ENCODE measurements around the gene SLC12A5.
A peak's percentile ranks its signal among the peaks of the same experiment; 100 is the strongest.

The SLC12A5 gene

DNA sequence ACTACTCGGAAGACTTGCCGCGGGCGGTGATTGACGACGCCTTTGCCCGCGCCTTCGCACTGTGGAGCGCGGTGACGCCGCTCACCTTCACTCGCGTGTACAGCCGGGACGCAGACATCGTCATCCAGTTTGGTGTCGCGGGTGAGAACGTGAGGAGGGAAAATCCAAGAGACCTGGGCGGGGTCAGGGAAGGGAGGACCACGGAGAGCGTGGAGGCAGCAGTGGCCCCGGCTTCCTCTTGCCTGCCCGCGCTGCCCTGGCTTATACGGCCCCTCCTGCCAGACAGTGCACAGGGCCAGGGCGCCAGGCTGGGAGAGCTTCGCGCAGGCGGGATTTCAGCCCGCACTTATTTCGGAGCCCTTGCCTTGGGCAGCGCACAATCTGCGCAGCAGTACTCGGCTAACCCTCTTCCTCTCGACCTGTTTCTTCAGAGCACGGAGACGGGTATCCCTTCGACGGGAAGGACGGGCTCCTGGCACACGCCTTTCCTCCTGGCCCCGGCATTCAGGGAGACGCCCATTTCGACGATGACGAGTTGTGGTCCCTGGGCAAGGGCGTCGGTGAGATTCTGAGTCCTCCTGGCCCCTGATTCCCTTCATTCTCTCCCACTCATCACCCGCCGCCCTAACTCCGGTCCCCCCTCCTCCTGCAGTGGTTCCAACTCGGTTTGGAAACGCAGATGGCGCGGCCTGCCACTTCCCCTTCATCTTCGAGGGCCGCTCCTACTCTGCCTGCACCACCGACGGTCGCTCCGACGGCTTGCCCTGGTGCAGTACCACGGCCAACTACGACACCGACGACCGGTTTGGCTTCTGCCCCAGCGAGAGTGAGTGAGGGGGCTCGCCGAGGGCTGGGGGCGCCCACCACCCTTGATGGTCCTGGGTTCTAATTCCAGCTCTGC, 18.3 kb upstream of the SLC12A5 start:
- Histone ChIP-seq H3K27ac (ENCODE audit: low read depth, low read length) (no peak overlapping the region), H3K36me3 (ENCODE audit: control insufficient read depth, insufficient read depth, low read length) (no peaks in the 10 kb centered on the region), H3K27me3 (ENCODE audit: control insufficient read depth, insufficient read depth, low read length) (peaks cover 28% of the 10 kb centered on the region), H3K4me3 (ENCODE audit: low read length) (peak overlapping the region; percentile 18), H3K9ac (ENCODE audit: low read length) (no peak overlapping the region), H3K4me1 (ENCODE audit: control insufficient read depth, insufficient read depth, low read length) (no peaks in the 10 kb centered on the region)

DNA sequence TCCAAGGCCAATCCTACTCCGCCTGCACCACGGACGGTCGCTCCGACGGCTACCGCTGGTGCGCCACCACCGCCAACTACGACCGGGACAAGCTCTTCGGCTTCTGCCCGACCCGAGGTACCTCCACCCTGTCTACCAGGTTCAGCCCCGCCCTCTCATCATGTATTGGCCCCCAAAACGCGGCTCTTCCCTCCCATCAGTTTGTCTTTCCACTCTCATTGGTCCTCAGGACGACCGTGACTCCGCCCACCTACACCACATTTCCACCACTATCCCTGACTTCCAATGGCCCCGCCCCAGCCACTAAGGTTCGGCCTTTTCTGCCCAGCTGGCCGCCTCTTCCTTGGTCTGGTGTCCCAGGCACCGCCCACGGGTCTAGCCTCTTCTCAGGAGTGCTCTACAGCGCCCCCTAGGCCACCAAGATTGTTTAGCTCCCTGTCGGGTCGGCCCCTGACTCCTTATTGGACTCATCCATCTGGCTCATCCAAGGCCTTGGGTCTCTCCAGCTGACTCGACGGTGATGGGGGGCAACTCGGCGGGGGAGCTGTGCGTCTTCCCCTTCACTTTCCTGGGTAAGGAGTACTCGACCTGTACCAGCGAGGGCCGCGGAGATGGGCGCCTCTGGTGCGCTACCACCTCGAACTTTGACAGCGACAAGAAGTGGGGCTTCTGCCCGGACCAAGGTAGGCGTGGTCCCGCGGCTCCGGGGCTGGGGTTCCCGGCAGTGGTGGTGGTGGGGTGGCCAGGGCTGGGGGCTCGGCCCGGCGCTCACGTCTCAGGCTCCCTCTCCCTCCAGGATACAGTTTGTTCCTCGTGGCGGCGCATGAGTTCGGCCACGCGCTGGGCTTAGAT, 17.2 kb upstream of the SLC12A5 start:
- no peaks in the 10 kb centered on the region for H3K36me3 ChIP-seq (ENCODE audit: control insufficient read depth, insufficient read depth, low read length)
- peaks cover 28% of the 10 kb centered on the region for H3K27me3 ChIP-seq (ENCODE audit: control insufficient read depth, insufficient read depth, low read length)
- no peak overlapping the region for H3K4me3 ChIP-seq (ENCODE audit: low read length)
- H3K27ac ChIP-seq (ENCODE audit: low read depth, low read length), result no peak overlapping the region
- H3K9ac ChIP-seq (ENCODE audit: low read length), result no peak overlapping the region
- no peaks in the 10 kb centered on the region for H3K4me1 ChIP-seq (ENCODE audit: control insufficient read depth, insufficient read depth, low read length)

DNA sequence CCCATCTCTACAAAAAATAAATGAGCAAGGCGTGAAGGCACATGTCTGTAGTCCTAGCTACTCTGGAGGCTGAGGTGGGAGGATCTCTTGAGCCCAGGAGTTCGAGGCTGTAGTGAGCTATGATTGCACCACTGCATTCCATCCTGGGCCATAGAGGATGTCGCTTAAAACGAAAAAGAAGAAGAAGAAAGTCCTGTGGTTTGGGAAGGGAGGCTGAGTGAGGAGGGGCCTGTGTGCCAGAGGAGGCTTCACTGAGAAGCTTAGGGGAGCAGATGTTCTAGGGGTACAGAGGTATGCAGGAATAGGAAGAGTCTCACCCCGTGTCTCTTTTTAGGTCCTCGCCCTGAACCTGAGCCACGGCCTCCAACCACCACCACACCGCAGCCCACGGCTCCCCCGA, 16.1 kb upstream of the SLC12A5 start:
- Histone ChIP-seq H3K27me3 (ENCODE audit: control insufficient read depth, insufficient read depth, low read length) (peaks cover 28% of the 10 kb centered on the region), H3K4me3 (ENCODE audit: low read length) (no peak overlapping the region), H3K36me3 (ENCODE audit: control insufficient read depth, insufficient read depth, low read length) (no peaks in the 10 kb centered on the region), H3K27ac (ENCODE audit: low read depth, low read length) (no peak overlapping the region), H3K4me1 (ENCODE audit: control insufficient read depth, insufficient read depth, low read length) (no peaks in the 10 kb centered on the region), H3K9ac (ENCODE audit: low read length) (no peak overlapping the region)

DNA sequence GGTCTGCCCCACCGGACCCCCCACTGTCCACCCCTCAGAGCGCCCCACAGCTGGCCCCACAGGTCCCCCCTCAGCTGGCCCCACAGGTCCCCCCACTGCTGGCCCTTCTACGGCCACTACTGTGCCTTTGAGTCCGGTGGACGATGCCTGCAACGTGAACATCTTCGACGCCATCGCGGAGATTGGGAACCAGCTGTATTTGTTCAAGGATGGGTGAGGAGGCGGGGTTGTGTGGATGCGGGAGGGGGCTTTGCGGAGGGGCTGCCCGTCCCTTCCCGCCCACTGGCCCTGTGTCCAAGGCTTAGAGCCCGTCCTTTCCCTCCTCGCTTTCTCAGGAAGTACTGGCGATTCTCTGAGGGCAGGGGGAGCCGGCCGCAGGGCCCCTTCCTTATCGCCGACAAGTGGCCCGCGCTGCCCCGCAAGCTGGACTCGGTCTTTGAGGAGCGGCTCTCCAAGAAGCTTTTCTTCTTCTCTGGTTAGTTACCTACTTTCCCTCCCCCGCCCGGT, 15.6 kb upstream of the SLC12A5 start:
- no peak overlapping the region for H3K27ac ChIP-seq (ENCODE audit: low read depth, low read length)
- peaks cover 29% of the 10 kb centered on the region for H3K27me3 ChIP-seq (ENCODE audit: control insufficient read depth, insufficient read depth, low read length)
- no peak overlapping the region for H3K4me3 ChIP-seq (ENCODE audit: low read length)
- no peaks in the 10 kb centered on the region for H3K36me3 ChIP-seq (ENCODE audit: control insufficient read depth, insufficient read depth, low read length)
- no peaks in the 10 kb centered on the region for H3K4me1 ChIP-seq (ENCODE audit: control insufficient read depth, insufficient read depth, low read length)
- no peak overlapping the region for H3K9ac ChIP-seq (ENCODE audit: low read length)

DNA sequence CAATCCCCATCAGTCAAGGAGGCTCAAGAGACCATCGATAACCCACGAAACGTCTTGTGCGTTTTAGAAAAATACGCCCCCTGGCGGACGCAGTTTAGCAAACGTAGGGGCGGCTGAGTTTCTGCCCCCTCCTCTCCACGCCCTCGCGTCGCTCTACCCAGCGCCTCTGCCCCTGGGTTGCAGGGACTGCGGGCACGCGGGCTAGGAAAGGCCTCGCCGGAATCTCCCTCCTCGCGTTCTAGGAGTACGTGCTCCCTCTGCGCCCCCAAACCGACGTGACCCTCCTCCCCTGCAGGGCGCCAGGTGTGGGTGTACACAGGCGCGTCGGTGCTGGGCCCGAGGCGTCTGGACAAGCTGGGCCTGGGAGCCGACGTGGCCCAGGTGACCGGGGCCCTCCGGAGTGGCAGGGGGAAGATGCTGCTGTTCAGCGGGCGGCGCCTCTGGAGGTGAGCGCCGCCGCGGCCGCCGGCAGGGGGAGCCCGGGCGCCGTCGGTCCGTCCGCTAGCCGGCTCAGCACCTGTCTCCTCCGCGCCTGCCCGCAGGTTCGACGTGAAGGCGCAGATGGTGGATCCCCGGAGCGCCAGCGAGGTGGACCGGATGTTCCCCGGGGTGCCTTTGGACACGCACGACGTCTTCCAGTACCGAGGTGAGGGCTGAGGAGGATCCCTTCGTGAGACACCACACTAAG, 15.0 kb upstream of the SLC12A5 start:
- Histone ChIP-seq H3K9ac (ENCODE audit: low read length) (no peak overlapping the region), H3K27me3 (ENCODE audit: control insufficient read depth, insufficient read depth, low read length) (peaks cover 34% of the 10 kb centered on the region), H3K27ac (ENCODE audit: low read depth, low read length) (no peak overlapping the region), H3K4me3 (ENCODE audit: low read length) (peak overlapping the region; percentile 18), H3K36me3 (ENCODE audit: control insufficient read depth, insufficient read depth, low read length) (no peaks in the 10 kb centered on the region), H3K4me1 (ENCODE audit: control insufficient read depth, insufficient read depth, low read length) (no peaks in the 10 kb centered on the region)

DNA sequence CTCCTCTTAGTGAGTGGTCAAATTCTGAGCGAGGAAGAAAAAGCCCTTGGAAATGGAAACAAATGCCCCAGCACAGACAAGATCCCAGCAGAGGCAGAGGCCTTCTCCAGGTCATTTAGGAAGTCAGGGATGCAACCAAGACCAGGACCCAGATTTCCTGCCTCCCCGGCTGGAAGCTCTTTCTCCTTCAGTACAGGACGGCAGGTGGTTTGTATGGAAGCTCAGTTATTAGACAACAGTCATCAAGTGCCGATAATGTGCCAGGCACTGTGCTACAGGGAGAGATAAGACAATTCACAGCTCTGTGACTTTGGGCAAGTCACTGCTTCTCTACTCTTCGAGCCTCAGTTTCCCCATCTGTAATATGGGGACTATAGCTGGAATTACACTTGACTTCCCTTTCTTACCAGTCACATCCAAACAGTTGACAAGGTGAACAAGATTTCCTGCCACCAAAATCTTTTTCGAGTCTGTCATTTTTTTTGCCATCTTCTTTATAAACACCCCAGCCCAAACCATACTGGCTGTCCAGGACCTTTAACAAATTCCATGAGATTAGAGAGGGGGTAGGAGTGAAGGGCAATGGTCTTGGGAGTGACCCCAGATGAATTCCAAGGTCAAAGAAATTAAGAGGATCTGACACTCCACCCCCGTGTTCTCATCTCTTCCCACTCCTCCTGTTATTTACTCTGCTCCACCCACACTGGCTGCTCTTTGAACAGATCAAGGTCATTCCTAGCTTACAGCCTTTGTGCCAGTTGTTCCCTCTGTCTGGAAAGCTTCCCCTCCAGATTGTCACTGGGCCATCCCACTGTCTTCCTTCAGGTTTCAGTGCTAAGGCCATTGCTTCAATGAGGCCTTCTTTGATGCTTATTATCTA, 14.3 kb upstream of the SLC12A5 start:
- Histone ChIP-seq H3K36me3 (ENCODE audit: control insufficient read depth, insufficient read depth, low read length) (no peaks in the 10 kb centered on the region), H3K9ac (ENCODE audit: low read length) (no peak overlapping the region), H3K4me1 (ENCODE audit: control insufficient read depth, insufficient read depth, low read length) (no peaks in the 10 kb centered on the region), H3K4me3 (ENCODE audit: low read length) (no peak overlapping the region), H3K27me3 (ENCODE audit: control insufficient read depth, insufficient read depth, low read length) (peaks cover 34% of the 10 kb centered on the region), H3K27ac (ENCODE audit: low read depth, low read length) (no peak overlapping the region)

DNA sequence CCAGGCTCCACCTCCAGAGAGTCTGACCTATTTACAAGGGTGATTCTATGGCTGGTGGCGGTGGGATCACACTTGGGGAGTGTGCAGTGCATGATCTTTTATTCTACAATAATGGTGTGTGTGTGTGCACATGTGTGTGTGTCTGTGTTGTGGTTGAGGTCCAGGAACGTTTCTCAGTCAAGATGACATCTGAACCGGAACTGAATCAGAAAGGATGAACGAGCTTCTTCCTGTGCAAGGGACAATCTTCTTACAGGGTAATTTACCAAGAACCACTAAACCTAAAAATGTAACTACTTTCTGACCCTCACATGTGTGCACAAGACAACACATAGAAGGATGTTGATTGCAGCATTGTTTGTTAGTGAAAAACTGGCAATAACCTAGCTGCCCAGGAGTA, 11.7 kb upstream of the SLC12A5 start:
- Histone ChIP-seq H3K9ac (ENCODE audit: low read length) (no peak overlapping the region), H3K4me1 (ENCODE audit: control insufficient read depth, insufficient read depth, low read length) (no peaks in the 10 kb centered on the region), H3K27ac (ENCODE audit: low read depth, low read length) (no peak overlapping the region), H3K36me3 (ENCODE audit: control insufficient read depth, insufficient read depth, low read length) (no peaks in the 10 kb centered on the region), H3K27me3 (ENCODE audit: control insufficient read depth, insufficient read depth, low read length) (peaks cover 14% of the 10 kb centered on the region), H3K4me3 (ENCODE audit: low read length) (no peak overlapping the region)

DNA sequence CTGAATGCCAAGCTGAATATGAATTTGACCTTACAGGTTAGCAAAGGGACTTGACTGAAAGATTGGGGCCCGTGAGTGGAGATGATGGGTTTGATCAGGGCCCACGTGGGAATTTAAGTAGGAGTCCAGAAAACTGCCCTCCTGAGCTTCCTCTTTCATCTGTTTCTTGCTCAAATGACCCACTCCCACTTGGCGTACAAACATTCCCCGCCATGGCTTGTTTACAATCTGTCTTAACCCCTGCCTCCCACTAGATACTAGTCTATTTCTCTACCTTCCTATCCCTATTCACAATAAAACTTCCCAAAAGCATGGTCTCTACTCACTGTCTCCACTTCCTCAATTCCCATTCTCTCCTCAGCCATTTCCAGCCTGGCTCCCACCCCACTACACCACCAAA, 10.9 kb upstream of the SLC12A5 start:
- peaks cover 14% of the 10 kb centered on the region for H3K27me3 ChIP-seq (ENCODE audit: control insufficient read depth, insufficient read depth, low read length)
- no peaks in the 10 kb centered on the region for H3K36me3 ChIP-seq (ENCODE audit: control insufficient read depth, insufficient read depth, low read length)
- no peak overlapping the region for H3K27ac ChIP-seq (ENCODE audit: low read depth, low read length)
- no peaks in the 10 kb centered on the region for H3K4me1 ChIP-seq (ENCODE audit: control insufficient read depth, insufficient read depth, low read length)
- H3K9ac ChIP-seq (ENCODE audit: low read length), result no peak overlapping the region
- no peak overlapping the region for H3K4me3 ChIP-seq (ENCODE audit: low read length)

DNA sequence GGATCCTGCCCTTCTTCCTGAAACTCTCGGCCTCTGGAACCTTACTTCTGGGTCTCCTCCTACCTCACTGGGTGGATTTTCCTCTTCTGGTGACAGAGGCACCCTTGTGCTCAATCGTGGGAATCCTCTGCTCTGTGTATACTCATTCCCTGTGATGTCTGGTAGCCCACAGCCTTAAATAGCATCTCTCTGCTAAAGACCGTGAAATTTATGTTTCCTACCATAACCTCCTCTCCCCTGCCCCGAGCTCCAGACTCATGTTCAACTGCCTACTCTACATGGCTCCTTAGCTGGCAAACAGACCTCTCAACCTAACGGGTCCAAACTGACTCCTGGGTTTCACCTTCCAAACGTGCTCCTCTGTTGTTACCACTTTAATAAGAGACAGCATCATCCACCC, 10.4 kb upstream of the SLC12A5 start:
- Histone ChIP-seq H3K4me1 (ENCODE audit: control insufficient read depth, insufficient read depth, low read length) (no peaks in the 10 kb centered on the region), H3K36me3 (ENCODE audit: control insufficient read depth, insufficient read depth, low read length) (no peaks in the 10 kb centered on the region), H3K4me3 (ENCODE audit: low read length) (no peak overlapping the region), H3K27me3 (ENCODE audit: control insufficient read depth, insufficient read depth, low read length) (peaks cover 14% of the 10 kb centered on the region), H3K9ac (ENCODE audit: low read length) (no peak overlapping the region), H3K27ac (ENCODE audit: low read depth, low read length) (no peak overlapping the region)

DNA sequence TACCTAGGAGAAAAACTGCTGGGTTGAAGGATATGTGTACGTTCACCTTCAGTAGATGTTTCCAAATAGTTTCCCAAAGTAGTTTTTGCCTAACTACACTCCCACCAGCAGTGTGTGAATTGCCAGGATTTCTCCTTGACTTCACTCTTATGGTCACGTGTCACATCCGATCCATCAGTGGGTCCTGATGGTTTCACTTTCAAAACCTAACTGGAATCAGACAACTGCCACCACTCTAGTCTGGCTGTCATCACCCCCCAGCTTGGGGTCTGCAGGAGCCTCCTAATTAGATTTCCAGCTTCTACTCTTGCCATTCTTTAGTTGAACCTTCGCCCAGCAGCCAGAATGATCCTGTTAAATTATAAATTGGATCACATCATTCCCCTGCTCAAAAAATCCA, 8.5 kb upstream of the SLC12A5 start:
- peaks cover 11% of the 10 kb centered on the region for H3K27me3 ChIP-seq (ENCODE audit: control insufficient read depth, insufficient read depth, low read length)
- H3K9ac ChIP-seq (ENCODE audit: low read length), result no peak overlapping the region
- no peaks in the 10 kb centered on the region for H3K36me3 ChIP-seq (ENCODE audit: control insufficient read depth, insufficient read depth, low read length)
- no peak overlapping the region for H3K27ac ChIP-seq (ENCODE audit: low read depth, low read length)
- no peaks in the 10 kb centered on the region for H3K4me1 ChIP-seq (ENCODE audit: control insufficient read depth, insufficient read depth, low read length)
- no peak overlapping the region for H3K4me3 ChIP-seq (ENCODE audit: low read length)

DNA sequence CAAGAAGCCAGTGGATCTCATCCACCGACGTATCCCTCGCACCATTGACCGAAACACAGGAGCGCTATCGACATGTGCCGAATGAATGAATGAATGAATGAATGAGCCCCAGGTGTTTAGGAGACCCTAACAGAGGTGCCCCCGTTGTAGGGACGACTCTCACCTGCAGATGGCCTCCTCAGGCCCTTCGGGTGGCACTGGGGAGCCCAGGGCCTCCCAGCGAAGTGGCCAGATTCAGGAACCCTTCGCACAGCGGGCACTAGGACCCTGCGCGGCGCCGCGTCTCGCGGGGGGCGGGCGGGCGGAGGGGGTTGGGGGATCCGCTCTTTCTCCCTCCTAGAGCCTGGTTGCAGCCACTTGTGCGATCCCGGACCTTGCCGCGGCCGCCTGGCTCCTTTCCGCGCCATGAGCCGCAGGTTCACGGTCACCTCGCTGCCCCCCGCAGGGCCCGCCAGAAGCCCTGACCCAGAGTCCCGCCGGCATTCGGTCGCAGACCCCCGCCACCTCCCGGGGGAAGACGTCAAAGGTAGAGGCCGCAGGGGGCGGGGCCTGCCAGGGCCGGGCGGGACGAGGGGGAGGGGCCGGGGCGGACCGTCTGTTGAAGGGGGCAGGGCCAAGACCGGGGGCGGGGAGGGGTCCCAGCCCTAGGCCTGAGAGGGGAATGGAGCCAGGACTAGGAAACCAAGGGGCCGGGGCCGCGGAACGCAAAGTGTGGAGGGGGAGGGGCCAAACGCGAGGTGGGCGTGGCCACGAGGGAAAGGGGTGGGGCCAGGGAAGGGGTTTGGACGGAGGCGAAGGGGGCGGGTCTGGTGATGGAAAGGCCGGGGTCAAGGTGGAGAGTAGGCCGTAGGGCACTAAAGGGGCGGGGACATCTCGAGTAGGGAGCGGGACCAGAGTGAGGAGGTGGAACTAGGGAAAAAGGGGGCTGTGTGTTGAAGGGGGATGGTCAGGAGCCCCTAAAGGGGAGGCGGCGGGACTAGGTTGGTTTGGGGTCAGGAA, 7.4 kb upstream of the SLC12A5 start:
- no peaks in the 10 kb centered on the region for H3K4me1 ChIP-seq (ENCODE audit: control insufficient read depth, insufficient read depth, low read length)
- H3K4me3 ChIP-seq (ENCODE audit: low read length), result peak overlapping the region; percentile 12
- no peak overlapping the region for H3K27ac ChIP-seq (ENCODE audit: low read depth, low read length)
- H3K9ac ChIP-seq (ENCODE audit: low read length), result no peak overlapping the region
- H3K27me3 ChIP-seq (ENCODE audit: control insufficient read depth, insufficient read depth, low read length), result peaks cover 19% of the 10 kb centered on the region
- no peaks in the 10 kb centered on the region for H3K36me3 ChIP-seq (ENCODE audit: control insufficient read depth, insufficient read depth, low read length)
